GM19328 (cell line): Measurements from ENCODE around the gene TMEM178B.

Experiments used
- ATAC-seq: cut with Tn5 transposase; IDR thresholded peaks from one replicate; pipeline ENCODE4 v1.9.1; 2021; ENCODE audit warnings: mild to moderate bottlenecking, moderate library complexity; ENCODE audit not compliant: unreplicated experiment

TMEM178B gene

GRCh38 chr7:141456298-141456697, 382.4 kb downstream of the TMEM178B start:
- ATAC-seq: no peak

- no peak for ATAC-seq
Measured at GRCh38 chr7:141456711-141457110, 382.8 kb downstream of the TMEM178B start.

GRCh38 chr7:141460781-141461715, 387.2 kb downstream of the TMEM178B start:
- no peak for ATAC-seq

GRCh38 chr7:141461924-141462323, 388.1 kb downstream of the TMEM178B start:
- ATAC-seq: no peak

- no peak for ATAC-seq
Measured at GRCh38 chr7:141462958-141463357, 389.1 kb downstream of the TMEM178B start.

- no peak for ATAC-seq
Measured at GRCh38 chr7:141463986-141464385, 390.1 kb downstream of the TMEM178B start.

GRCh38 chr7:141464551-141464950, 390.7 kb downstream of the TMEM178B start:
- no peak for ATAC-seq

GRCh38 chr7:141466151-141466904, 392.5 kb downstream of the TMEM178B start:
- ATAC-seq: no peak

- no peak for ATAC-seq
Measured at GRCh38 chr7:141468341-141468740, 394.5 kb downstream of the TMEM178B start.

GRCh38 chr7:141475679-141476078, 401.8 kb downstream of the TMEM178B start:
- ATAC-seq: no peak

GRCh38 chr7:141477865-141478264, 404.0 kb downstream of the TMEM178B start:
- no peak for ATAC-seq

- no peak for ATAC-seq
Measured at GRCh38 chr7:141478845-141479244, 405.0 kb downstream of the TMEM178B start.

- no peak for ATAC-seq
Measured at GRCh38 chr7:141480953-141481352, 407.1 kb downstream of the TMEM178B start.

- ATAC-seq: no peak
Measured at GRCh38 chr7:141481971-141482370, 408.1 kb downstream of the TMEM178B start.

GRCh38 chr7:141483044-141483443, 409.2 kb downstream of the TMEM178B start:
- no peak for ATAC-seq

- no peak for ATAC-seq
Measured at GRCh38 chr7:141484907-141485306, 411.0 kb downstream of the TMEM178B start.

- ATAC-seq: no peak
Measured at GRCh38 chr7:141486959-141487358, 413.1 kb downstream of the TMEM178B start.

- no peak for ATAC-seq
Measured at GRCh38 chr7:141490474-141490873, 416.6 kb downstream of the TMEM178B start.

GRCh38 chr7:141495057-141495456, 421.2 kb downstream of the TMEM178B start:
- no peak for ATAC-seq

- ATAC-seq: no peak
Measured at GRCh38 chr7:141497391-141497790, 423.5 kb downstream of the TMEM178B start.

GRCh38 chr7:141500608-141501007, 426.7 kb downstream of the TMEM178B start:
- ATAC-seq: no peak

- ATAC-seq: no peak
Measured at GRCh38 chr7:141501451-141501850, 427.6 kb downstream of the TMEM178B start.
